ENCODE measurements around the gene TOLLIP. TPM values are rescaled to one million over a fixed set of nuclear protein-coding genes. Genes with fewer than 3 reads are reported as not detected.

Gene TOLLIP
- total and polyA plus RNA-seq, 8 donors: 14.9 to 119 (median 35.8) TPM

GRCh38 chr11:1225386-1226225, 83.8 kb downstream of the TOLLIP start:
- H3K4me3 ChIP-seq: no peak overlapping the region
- peaks cover 9 to 100% (median 12%) of the 10 kb centered on the region in 3 donors for H3K27me3 ChIP-seq
- WGBS, 5 donors: 76 to 86% (median 84%) methylated on average over 13 to 29 of the region's 29 CpGs
- intact Hi-C loops (cut with DNase I; ENCODE audit: low total_unique reads): no loop called here
- H3K27ac ChIP-seq: no peak overlapping the region
- H3K9me3 ChIP-seq: no peaks in the 10 kb centered on the region
- no peak for DNase-seq
- TF ChIP-seq POLR2AphosphoS5 (IDR thresholded peaks at IDR 0.05) (no peak), CTCF (IDR thresholded peaks at IDR 0.05) (no peak), POLR2A (IDR thresholded peaks at IDR 0.05) (no peak), EP300 (IDR thresholded peaks at IDR 0.05) (no peak)
- no peaks in the 10 kb centered on the region for H3K36me3 ChIP-seq
- H3K4me1 ChIP-seq: peaks cover 0 to 32% (median 30%) of the 10 kb centered on the region in 4 donors

DNA sequence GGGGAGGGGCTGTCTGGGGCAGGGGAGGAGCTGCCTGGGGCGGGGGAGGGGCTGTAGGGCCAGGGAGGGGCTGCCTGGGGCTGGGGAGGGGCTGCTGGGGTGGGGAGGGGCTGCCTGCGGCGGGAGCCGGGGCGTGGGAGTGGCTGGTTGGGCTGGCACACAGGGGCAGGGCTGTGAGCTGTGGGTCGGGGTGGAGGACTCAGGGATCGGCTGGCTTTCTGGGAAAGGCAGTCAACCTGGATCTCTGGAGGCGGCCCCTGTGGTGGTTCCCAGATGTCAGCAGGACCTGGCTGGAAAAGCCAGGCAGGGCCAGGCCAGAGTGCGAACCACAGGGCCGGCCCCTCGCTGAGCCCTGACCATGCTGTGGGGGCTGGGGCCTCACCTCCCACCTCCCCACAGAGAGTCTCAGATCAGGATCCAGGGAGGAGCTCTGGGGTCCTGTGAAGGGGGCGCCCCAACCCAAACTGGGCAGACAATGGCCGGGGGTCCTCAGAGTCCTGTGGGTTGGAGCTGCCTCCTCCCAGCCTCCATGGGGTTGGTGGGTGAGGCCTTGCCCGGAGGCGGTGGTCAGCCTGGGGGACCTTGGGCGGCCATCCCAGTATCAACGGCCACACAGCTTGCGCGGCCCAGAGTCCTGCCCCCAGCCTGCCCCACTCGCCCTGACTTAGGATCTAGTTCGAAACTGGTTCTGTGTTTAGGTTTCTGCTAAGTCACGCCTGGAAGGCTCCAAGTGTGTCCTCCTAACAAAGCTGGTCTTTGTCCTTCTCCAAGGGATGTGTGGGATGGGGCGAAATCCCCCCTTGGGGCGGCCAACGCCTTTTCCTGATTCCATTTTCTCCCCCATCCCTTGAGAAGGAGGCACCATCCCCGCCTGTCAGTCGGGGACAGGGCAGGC, 84.7 kb downstream of the TOLLIP start:
- peak in 1 of 2 donors; percentile 74 for DNase-seq
- Histone ChIP-seq H3K4me1 (peaks cover 0 to 41% (median 33%) of the 10 kb centered on the region in 4 donors), H3K36me3 (no peaks in the 10 kb centered on the region), H3K27ac (no peak overlapping the region), H3K9me3 (no peaks in the 10 kb centered on the region), H3K4me3 (peak overlapping the region in 1 of 4 donors; percentile 29), H3K27me3 (peaks cover 9 to 100% (median 19%) of the 10 kb centered on the region in 3 donors)
- 59 to 71% (median 66%) methylated on average over 23 to 27 of the region's 27 CpGs for WGBS, 5 donors
- intact Hi-C loops (cut with DNase I; ENCODE audit: low total_unique reads): no loop called here
- no peak for TF ChIP-seq POLR2AphosphoS5 (IDR thresholded peaks at IDR 0.05)
- TF ChIP-seq POLR2A (IDR thresholded peaks at IDR 0.05): no peak
- no peak for TF ChIP-seq CTCF (IDR thresholded peaks at IDR 0.05)
- TF ChIP-seq EP300 (IDR thresholded peaks at IDR 0.05): no peak

Small RNA genes lying within 50 kb of the gene (small RNA-seq; reads per million reads assigned to genes)
- gene MIR6744: 0 to 0.31 (median 0.17) reads per million in 4 donors

Other genes starting within 250 kb of the TOLLIP start
- 1,000 to 10,000 TPM in 1 of 5 donors, 1 to 10 TPM in 1, under 1 TPM in 3; under 0.01 to 1,040 (median 0.45) TPM for gene MUC2, start 234.8 kb downstream of the TOLLIP start, total RNA-seq
- gene MUC2, start 234.8 kb downstream of the TOLLIP start, polyA plus RNA-seq: not detected
- 1,000 to 10,000 TPM in 1 of 5 donors, 100 to 1,000 TPM in 3, 1 to 10 TPM in 1; 2.0 to 1,253 (median 605) TPM for gene MUC5AC, start 151.7 kb downstream of the TOLLIP start, total RNA-seq
- 10 to 100 TPM in 2 of 3 donors, 1 to 10 TPM in 1; 5.5 to 77.0 (median 24.0) TPM for gene MUC5AC, start 151.7 kb downstream of the TOLLIP start, polyA plus RNA-seq
- gene MUC5B, start 86.6 kb downstream of the TOLLIP start, total RNA-seq: 100 to 1,000 TPM in 1 of 5 donors, 10 to 100 TPM in 2, 1 to 10 TPM in 2; 5.8 to 516 (median 38.5) TPM
- gene MUC5B, start 86.6 kb downstream of the TOLLIP start, polyA plus RNA-seq: 1 to 10 TPM in 1 of 3 donors, under 1 TPM in 2; under 0.01 to 5.4 (median 0.68) TPM
- 1 to 10 TPM in 2 of 5 donors, not detected in 3; 1.8 TPM for gene BRSK2, start 80.3 kb upstream of the TOLLIP start, total RNA-seq
- gene BRSK2, start 80.3 kb upstream of the TOLLIP start, polyA plus RNA-seq: 1 to 10 TPM; 1.8 to 6.9 (median 3.2) TPM
- gene MOB2, start 177.1 kb upstream of the TOLLIP start, total RNA-seq: 10 to 100 TPM; 11.3 to 40.6 (median 18.1) TPM
- 10 to 100 TPM; 27.9 to 46.3 (median 37.3) TPM for gene MOB2, start 177.1 kb upstream of the TOLLIP start, polyA plus RNA-seq

Data from stomach (tissue), 9 donors.